ENCODE results near the gene MTRR. TPM values are rescaled to one million over a fixed set of nuclear protein-coding genes. Genes with fewer than 3 reads are reported as not detected.

MTRR gene
- total and polyA plus RNA-seq, 2 of the 4 experiments (the other 2 are of a cell fraction), result 33.2 to 33.5 TPM

DNA sequence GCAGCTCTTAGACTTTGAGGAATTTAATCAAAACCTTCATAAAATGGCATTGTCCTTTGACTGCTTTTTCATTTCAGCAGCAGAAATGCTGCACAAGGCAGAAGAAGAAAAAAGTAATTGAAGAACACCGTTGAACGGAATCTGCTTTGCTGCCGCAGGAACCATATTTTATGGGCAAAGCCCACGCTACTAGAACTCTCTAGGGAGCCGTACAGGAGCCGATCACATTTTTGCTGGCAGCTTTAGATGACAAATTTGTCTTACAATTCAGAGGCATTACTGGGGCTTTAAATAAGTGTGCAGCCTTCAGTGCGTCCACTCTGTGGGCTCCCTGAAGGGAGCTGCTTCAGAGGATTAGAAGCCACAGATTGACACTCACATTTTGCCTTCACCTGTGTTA lies 23.4 kb upstream of the MTRR start:
- 70% methylated on average over 3 of the region's 7 CpGs; no CpG with 5 or more reads in 1 of the 2 experiments for WGBS, 2 experiments (ENCODE audit: extremely low coverage in 2 of 2, insufficient read length in 1 of 2)
- H3K18ac ChIP-seq (ENCODE audit: low read depth, low read length), result no peak overlapping the region
- intact Hi-C loops (cut with micrococcal nuclease), result no loop called here
- no peak overlapping the region for H4K91ac ChIP-seq (ENCODE audit: insufficient read depth, low read depth, low read length)
- DNase-seq (no peak), ATAC-seq (ENCODE audit: low read depth) (no peak)
- no peak overlapping the region for H2AK5ac ChIP-seq (ENCODE audit: low read depth, low read length)
- no peaks in the 10 kb centered on the region for H3K79me1 ChIP-seq (ENCODE audit: low read depth in 1 of 2, low read length in 2 of 2)
- H3K4me3 ChIP-seq (ENCODE audit: insufficient read depth, low read depth, low read length), result no peak overlapping the region
- H3K27me3 ChIP-seq (ENCODE audit: control insufficient read depth, insufficient read depth, low read length), result peaks cover 27% of the 10 kb centered on the region
- H4K8ac ChIP-seq (ENCODE audit: low read depth in 2 of 2, low read length in 2 of 2), result no peak overlapping the region
- no peaks in the 10 kb centered on the region for H4K20me1 ChIP-seq (ENCODE audit: insufficient read depth, low read length)
- in situ Hi-C loops (cut with MboI; ENCODE audit: low sequenced_read_pairs), result no loop called here
- no peak overlapping the region for H2AFZ ChIP-seq (replicated peaks; ENCODE audit: low read length, poor library complexity)
- H2AK9ac ChIP-seq (replicated peaks; ENCODE audit: low read depth, low read length, poor library complexity), result no peak overlapping the region
- H3K4me2 ChIP-seq (ENCODE audit: low read depth, low read length), result no peak overlapping the region
- H3K56ac ChIP-seq (ENCODE audit: extremely low read depth, insufficient read depth, low read length), result no peak overlapping the region
- ChIA-PET CTCF (no interaction called here), POLR2A (ENCODE audit: unreplicated experiment) (no interaction called here)
- BruUV-seq (replicated peaks), result no TSS peak
- H4K5ac ChIP-seq (ENCODE audit: low read depth, low read length), result no peak overlapping the region
- H2BK5ac ChIP-seq (ENCODE audit: low read depth, low read length, poor library complexity, severe bottlenecking), result no peak overlapping the region
- no peak overlapping the region for H3K4ac ChIP-seq (ENCODE audit: low read depth, low read length)
- dilution Hi-C loops (cut with HindIII; ENCODE audit: low sequenced_read_pairs, unreplicated experiment), result no loop called here
- no peak overlapping the region for H3K9ac ChIP-seq (ENCODE audit: low read depth, low read length)
- no peaks in the 10 kb centered on the region for H3K4me1 ChIP-seq (ENCODE audit: control insufficient read depth, insufficient read depth, low read length)
- H2BK120ac ChIP-seq (ENCODE audit: low read depth, low read length), result no peak overlapping the region
- TF ChIP-seq RCOR1 (IDR thresholded peaks at IDR 0.05; ENCODE audit: insufficient replicate concordance, low read length) (no peak), NFE2L2 (IDR thresholded peaks at IDR 0.05; ENCODE audit: low read depth, low read length) (no peak), MXI1 (IDR thresholded peaks at IDR 0.05; ENCODE audit: borderline replicate concordance, low read depth, low read length) (no peak), RFX5 (IDR thresholded peaks at IDR 0.05; ENCODE audit: low read depth, low read length) (no peak), RAD21 (IDR thresholded peaks at IDR 0.05; ENCODE audit: low read length) (no peak), CEBPB (IDR thresholded peaks at IDR 0.05; ENCODE audit: low read depth, low read length) (no peak), FOS (IDR thresholded peaks at IDR 0.05; ENCODE audit: low read depth, low read length) (no peak), POLR2A (IDR thresholded peaks at IDR 0.05; ENCODE audit: low read depth, low read length) (no peak), BHLHE40 (IDR thresholded peaks at IDR 0.05; ENCODE audit: low read depth, low read length) (no peak), MAFK (IDR thresholded peaks at IDR 0.05; ENCODE audit: low read depth, low read length) (no peak)
- TF ChIP-seq, protein P1, sequence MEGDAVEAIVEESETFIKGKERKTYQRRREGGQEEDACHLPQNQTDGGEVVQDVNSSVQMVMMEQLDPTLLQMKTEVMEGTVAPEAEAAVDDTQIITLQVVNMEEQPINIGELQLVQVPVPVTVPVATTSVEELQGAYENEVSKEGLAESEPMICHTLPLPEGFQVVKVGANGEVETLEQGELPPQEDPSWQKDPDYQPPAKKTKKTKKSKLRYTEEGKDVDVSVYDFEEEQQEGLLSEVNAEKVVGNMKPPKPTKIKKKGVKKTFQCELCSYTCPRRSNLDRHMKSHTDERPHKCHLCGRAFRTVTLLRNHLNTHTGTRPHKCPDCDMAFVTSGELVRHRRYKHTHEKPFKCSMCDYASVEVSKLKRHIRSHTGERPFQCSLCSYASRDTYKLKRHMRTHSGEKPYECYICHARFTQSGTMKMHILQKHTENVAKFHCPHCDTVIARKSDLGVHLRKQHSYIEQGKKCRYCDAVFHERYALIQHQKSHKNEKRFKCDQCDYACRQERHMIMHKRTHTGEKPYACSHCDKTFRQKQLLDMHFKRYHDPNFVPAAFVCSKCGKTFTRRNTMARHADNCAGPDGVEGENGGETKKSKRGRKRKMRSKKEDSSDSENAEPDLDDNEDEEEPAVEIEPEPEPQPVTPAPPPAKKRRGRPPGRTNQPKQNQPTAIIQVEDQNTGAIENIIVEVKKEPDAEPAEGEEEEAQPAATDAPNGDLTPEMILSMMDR (conservative IDR thresholded peaks at IDR 0.05; ENCODE audit: low read depth, low read length), result no peak
- no peaks in the 10 kb centered on the region for H3K9me3 ChIP-seq (ENCODE audit: control insufficient read depth, insufficient read depth, low read length)
- H2BK20ac ChIP-seq (ENCODE audit: low read depth, low read length), result no peak overlapping the region
- H3K23ac ChIP-seq (ENCODE audit: low read depth, low read length), result no peak overlapping the region
- no peaks in the 10 kb centered on the region for H3K36me3 ChIP-seq (ENCODE audit: control insufficient read depth, insufficient read depth, low read length)
- no peak overlapping the region for H2BK15ac ChIP-seq (ENCODE audit: low read depth, low read length)
- H3K14ac ChIP-seq (replicated peaks; ENCODE audit: low read depth, low read length), result no peak overlapping the region
- no peak overlapping the region for H3K27ac ChIP-seq (ENCODE audit: insufficient read depth, low read length)
- H3K9me1 ChIP-seq (ENCODE audit: insufficient read depth, low read length), result no peaks in the 10 kb centered on the region
